Hematopoietic multipotent progenitor cell treated with erythropoietin and hydrocortisone succinate and interleukin-3 and kit ligand, for 15 days (in vitro differentiated cells): ENCODE data around the gene ALDH1B1.
A peak's percentile ranks its signal among the peaks of the same experiment; 100 is the strongest.
"Not testable (repeated sequence)": the region's sequence is repeated elsewhere in the genome, so short reads cannot be mapped to it uniquely, and the experiment has no call there.

ENCODE experiments used
- DNase-seq: peaks from one replicate; pipeline ENCODE4 v3.0.0-alpha.2; 2015; ENCODE audit warnings: low spot score

ALDH1B1 gene

DNA sequence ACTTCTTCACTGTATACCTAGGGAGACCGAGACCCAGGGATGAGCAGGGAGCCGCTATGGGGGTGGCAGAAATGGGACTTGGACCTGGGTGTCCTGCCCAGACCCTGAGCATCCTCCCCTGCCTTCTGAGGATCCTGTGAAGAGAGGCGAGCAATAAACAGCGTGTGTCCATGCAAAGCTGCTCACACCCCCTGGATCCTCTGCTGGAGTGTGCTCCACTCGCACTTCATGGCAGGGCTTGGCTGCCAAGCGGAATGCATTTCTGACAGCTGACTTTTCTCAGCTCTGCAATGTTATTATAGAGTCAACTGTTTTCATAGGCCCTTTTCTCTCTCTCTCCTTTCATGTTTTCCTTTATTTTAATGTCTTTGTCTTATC, 31.0 kb upstream of the ALDH1B1 start:
- DNase-seq = no peak

DNA sequence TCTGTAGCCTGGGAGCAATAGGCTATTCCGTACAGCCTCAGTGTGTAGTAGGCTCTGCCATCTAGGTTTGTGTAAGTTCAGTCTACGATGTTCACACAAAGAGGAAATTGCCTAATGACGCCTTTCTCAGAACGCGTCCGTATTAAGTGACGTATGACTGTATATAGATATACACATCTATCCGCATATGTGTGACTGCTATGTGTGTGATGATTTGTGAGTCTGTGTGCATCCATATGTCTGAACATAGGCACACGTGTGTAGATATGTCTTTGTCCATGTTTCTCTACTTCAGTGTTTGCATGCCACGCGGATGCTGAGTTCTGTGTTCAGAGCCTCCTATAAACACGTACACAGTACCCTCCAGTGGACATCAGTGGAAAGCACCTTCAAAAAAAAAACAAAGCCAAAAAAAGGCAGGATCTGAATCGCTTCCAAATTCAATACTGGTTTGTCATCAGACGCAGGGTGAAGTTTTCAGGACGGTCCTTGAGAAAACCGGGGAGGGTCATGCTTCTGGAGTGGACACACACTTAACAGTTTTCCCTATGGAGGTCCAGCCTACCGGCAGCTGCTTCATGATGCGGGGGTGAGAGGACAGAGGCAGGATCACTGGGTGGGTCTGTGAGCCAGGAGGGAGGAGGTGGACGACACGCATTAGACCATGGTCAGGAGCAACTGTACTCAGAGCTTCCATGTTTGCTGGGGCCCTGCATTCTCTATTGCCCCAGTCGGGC, 29.5 kb upstream of the ALDH1B1 start:
- peak; percentile 7 for DNase-seq

DNA sequence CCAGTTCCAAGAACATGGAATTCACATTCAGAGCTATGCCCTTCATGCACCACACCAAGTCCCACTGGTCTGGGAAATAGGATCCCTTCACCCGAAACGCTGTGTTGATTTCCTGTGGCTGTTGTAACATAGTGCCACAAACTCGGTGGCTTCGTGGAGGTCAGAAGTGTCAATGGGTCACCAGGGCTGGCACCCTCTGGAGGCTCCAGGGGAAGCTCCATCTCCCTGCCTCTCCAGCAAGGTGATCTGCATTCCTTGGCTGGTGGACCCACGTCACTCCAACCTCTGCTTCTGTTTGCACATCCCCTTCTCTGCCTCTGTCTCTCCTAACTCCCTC, 28.9 kb upstream of the ALDH1B1 start:
- DNase-seq = no peak

DNA sequence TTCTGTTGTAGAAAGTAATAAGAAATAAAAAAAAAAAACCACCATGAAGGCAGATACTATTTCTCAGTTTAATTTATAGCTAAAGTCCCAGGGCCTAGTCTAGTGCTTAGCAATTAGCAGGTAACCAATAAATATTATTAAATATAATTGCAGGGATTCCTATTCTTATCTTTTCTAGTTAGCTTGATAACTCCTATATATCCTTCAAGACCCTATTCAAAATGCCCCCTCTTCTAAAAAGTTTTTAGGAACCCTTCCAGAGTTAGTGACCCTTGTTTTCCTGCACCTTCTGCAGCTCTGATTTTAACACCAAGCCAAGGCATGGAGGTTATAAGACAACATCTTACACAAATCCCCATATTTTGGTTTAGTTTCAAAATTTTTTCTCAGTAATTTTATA, 24.6 kb upstream of the ALDH1B1 start:
- no peak for DNase-seq

DNA sequence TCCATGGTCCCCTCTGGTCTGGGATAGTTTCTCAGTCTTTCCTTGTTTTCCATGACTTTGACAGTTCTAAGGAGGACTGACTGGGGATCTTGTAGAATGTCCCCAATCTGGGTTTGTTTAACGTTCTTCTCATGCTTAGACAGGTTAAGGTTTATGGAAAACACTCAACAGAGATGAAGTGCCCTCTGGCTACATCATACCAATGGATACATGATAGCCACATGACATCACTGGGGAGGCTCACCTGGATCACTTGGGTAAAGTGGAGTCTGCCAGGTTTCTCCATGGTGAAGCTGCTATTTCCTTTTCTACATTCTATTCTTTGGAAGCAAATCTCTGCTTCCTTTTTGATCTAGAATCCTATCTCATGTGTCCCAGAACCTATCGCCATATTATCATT, 23.8 kb upstream of the ALDH1B1 start:
- DNase-seq = no peak

DNA sequence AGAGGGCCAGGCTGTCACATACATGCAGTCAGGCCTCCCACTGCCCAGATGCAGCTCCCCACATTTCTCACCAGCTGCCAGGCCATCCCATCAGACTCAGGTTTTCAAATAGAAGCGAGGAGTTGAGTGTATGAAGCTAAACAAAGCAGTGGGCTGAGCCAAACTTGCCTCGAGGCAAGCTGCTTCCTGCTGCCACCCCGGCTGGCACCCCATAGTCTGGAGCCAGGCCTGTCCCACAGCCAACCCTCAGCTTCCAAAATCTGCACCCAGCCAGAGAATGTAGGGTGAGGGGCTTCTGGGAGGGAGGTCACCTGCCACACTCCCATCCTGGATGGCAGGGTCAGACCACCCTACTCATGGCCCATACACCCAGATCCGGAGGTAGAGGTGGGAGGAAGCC, 22.3 kb upstream of the ALDH1B1 start:
- DNase-seq = no peak

DNA sequence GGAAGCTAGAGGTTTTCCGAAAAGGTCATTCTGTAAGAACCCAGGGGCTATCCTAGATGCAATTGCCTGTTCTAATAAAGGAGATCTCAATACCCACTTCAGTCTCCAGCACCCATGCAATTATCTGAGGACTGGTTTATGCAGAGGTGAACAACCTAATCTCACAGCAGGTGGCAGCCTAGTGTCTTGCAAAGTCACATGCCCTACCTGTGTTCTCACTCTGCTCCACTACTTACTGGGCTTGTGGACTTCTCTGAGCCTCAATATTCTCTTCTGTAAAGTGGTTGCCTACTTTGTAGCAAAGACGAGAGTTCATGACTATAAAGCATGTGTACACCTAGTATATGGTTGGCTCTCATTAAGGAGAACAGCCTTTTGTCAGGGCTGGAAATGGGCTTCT, 21.0 kb upstream of the ALDH1B1 start:
- no peak for DNase-seq

DNA sequence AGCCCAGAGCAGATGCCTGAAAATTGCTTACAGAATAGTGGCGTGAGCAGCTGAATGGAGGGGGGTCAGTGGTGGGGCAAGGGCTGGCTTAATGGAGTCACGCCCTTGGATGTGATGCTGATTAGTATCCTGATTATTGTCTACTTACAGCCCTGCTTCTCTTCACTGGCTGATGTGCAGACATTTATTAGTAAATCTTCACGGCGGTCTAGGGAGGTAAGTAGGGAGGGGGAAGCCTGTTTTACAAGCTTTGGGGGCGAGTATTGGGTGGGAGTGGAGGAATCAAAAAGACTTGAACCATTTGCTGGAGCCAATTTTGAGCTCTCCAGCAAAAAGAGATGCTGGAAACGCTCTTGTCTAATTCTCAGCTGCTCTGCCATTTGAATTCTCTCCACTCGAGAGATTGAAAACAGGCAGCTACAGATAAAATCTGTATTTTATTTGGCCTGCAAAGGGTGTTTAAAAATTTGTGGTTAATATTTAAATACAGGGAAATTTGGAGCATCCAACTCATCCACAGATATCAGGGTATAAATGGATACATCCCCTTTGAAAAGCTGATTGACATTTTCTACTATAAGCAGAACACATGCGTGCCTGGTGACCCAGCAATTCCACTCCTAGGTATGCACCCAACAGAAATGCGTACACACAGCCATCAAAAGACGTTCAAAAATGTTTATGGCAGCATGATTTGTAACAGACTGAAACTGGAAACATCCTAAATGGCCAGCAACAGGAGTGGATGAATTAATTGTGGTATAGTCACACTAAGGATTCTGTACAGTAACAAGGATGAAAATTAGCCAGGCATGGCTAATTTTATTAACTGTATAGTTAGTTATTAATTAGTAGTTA, 19.5 kb upstream of the ALDH1B1 start:
- DNase-seq = no peak

DNA sequence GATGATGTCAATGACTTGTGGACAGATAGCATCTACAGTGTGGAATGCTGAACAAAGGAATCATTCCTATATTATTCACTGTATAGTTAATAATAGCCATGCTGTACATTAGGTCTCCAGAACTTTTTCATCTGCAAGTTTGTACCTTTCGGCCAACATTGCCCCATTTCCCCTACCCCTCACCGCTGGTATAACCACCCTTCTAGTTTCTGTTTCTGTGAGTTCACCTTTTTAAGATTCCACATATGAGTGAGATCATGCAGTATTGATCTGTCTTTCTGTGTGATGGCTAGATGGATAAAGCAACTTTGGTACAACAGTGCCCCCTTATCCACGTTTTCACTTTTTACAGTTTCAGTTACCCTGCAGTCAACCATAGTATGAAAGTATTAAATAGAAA, 18.8 kb upstream of the ALDH1B1 start:
- no peak for DNase-seq

DNA sequence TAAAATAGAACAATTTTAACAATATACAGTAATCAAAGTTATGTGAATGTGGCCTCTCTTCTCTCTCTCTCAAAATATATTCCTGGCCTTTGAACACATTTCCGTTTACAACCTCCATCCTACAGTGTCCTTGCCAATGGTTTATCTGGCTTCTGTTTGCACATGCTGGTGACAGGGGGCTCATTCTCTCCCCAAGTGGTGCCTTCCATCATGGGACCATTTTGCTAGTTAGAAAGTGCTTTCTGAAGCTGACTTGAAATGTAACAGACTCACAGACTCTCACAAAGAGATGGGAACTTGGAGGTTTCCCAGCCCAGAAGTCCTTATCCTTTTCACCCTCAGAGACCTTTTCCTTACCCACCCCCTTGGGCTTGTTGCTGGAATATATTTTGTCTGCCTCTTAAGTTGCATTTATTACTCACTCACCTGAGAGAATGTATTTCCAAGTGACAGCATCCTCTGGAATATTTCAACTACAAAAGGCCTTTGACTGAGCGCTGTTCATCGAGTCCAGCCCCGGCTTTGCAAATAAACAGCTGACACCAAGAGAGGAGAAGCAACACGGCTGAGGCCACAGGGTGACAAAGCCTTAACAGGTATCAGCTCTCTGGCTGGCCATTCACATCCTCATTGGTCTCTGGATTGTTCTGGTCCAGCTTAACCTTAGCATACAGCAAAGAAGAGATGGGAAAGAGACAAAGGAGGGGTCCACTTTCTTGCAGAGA, 17.5 kb upstream of the ALDH1B1 start:
- DNase-seq = no peak

DNA sequence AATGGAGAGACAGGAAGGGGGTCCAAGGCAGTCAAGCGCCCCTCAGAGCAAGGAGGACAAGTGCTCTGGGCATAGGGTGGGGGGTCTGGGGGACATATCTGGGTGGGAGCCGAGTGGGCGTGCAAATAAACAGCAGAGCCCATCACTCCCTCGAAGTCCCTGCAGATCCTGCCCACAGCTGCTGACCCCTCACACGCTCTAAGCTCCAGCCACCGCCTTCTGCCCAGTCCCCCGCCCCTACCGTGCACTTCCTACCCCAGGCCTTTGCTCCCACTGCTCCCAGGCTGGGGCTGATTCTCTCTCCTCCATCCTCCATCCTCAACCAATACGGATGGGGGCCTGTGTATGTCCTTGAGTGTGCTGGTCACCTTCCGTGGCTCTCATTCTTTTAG, 16.9 kb upstream of the ALDH1B1 start:
- no peak for DNase-seq

DNA sequence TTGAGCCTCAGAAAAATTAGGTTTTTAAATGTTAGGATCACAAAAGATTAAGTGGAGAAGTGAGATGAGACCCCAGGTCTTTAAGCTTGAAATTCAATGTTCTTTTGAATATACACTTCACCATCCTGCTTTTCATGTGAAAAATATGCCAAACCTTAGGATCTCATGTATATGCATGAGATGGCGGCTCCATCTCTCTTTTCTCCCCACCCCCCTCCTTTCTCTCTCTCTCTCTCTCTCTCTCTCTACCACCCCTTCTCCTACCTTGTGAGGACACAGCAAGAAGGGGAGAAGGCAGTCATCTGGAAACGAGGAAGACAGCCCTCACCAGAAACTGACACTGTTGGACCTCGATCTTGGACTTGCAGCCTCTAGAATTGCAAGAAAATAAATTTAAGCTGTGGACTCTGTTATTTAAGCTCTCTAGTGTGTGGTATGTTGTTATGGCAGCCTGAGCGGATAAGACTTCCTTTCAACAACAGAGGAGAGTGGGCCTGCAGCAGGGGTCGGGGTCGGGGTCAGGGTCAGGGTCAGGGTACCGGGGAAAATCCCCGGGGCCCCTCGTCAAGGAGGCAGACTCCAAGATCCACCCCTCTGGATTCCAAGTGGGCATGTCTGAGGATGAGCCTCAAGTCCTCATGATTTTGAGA, 16.4 kb upstream of the ALDH1B1 start:
- no peak for DNase-seq

DNA sequence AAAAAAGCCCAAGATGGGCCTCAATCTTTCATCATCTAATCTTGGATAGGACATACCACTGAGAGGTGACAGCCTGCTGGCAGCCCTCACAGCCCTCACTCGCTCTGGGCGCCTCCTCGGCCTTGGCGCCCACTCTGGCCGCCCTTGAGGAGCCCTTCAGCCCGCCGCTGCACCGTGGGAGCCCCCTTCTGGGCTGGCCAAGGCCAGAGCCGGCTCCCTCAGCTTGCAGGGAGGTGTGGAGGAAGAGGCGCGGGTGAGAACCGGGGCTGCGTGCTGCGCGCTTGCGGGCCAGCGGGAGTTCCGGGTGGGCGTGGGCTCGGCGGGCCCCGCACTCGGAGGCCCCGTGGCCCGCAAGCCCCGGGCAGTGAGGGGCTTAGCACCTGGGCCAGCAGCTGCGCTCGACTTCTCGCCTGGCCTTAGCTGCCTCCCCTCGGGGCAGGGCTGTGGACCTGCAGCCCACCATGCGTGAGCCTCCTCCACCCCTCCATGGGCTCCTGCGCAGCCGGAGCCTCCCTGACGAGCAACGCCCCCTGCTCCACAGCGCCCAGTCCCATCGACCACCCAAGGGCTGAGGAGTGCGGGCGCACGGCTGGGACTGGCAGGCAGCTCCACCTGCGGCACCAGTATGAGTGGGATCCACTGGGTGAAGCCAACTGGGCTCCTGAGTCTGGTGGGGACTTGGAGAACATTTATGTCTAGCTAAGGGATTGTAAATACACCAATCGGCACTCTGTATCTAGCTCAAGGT, 15.0 kb upstream of the ALDH1B1 start:
- not testable (repeated sequence) for DNase-seq

DNA sequence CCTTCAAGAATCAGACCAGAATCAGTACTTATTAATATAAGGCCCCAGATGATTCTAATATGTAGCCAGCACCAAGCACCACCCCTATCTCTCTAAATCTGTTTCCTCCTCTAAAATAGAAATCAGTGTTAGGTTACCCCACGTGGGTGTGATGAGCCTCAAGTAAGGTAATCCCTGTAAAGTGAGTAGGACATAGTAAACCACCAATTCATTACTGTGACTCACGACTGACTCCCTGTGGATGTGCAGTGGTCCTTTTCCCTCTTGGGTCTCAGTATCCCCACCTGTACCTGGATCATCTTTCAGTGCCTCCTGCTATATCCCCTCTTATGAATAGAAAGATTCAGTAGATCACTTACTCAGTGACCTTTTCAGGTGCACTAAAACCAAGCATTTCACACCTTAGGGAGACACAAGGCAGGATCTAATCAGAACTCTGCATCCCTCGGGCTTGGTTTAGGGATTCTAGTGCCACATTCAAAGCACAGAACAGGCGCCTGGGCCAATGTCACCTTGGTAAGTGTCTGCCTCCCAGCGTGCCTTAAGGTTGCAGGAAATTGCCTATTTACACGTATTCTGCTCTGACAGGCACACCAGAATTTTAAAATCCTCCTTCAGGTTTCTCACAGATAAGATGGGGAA, 12.2 kb upstream of the ALDH1B1 start:
- no peak for DNase-seq

DNA sequence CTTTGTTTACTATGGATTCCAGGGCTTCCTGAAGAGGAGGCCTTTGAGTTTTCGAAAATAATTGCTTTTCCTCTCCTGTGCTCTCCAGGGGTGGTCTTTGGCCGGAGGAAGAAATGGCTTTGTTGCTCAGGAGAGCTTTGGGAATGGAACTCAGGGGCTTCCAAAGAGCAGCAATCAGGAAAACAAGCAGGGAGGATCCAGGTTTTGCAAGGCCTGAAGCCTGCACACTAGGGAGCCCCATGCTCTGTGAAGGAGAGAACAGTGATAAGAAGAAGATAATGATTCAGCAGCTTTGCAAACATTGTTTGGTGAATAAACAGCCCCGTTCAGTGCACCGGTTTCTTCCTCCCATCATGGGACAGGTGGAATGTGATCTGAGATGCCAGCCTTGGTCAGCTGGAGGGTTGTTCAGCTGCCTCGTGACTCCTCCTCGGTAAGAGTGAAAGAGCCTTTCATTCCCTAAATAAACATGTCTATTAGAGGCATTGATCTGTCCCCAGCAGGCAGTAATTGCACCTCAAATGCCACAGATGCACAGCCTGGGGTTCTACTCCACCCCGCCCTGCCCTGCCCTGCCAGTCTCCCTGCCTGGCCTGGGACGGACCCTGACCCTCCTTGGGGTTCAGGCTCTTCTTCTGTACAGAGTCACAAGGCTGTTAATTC, 11.5 kb upstream of the ALDH1B1 start:
- DNase-seq = no peak

DNA sequence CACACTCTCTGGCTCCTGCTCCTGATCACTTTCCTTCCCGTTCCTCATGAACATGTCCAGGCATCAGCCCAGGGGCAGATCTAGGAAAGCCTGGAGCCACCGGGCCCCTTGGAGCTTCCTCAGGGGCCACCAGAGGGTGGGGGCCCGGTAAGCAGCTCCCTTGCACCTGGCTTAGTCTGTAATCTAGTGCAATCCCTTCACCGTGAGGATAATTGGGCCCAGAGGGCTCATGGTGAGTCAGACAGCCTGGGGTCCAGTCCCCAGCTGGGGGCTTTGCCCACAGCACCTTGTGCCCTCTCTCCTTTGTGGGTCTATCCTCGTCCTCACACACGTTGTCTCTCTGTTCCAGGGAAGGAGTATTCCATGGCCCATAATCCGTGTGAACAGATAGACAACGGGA, 10.4 kb upstream of the ALDH1B1 start:
- DNase-seq = no peak

DNA sequence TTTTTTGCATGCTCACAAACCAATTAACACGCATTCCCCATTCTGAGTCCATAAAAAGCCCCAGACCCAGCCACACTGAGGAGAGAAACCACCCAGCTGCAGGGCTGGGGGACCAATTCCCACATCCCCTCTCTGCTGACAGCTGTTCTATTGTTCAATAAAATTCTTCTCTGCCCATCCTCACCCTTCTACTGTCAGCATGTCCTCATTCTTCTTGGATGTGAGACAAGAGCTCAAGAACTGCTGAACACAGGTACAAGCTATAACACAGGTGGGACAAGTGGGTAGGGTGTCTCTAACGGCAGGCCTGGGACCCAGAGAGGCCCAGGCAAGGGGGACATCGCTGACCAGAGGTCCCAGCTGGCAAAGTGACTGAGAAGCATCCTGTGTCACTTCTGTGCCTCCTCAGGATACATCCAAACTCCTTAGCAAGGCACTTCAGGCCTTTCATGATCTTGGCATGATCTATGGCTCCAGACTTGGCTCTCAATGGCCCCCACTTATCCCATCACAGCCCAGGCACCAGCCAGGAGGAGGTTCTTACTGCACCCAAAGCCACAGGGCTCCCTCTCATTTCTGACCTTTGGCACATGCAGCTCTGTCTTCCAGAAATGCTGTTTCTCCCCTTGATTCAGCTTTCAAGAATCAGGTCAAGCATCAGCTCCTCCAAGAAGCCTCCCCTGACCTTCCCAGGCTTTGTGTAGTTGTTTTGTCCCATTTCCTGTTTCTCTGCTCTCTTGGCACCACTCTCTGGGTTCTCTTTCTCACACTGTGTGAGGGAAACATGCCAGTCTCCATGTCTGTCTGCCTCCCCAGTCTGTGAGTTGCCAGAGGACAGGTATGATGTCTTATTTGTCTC, 7.3 kb upstream of the ALDH1B1 start:
- DNase-seq = no peak

DNA sequence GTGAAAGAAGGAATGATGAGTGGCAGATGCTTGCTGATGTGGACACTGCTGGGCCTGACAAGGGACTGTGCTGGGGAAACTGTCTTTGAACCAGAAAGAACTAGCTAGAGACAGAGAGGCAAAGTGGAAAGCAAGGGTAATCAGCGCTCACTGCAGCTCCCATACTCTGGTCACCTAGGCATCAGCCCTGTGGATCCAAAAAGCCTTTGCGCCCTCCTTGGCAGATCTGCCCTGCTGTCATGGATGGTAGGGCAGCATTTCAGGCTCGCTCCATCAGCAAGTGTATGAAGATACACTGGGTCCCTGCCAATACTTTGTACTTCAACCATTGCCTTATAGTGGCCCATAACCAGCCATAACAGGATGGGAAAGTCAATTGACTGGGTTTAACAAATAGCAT, 6.6 kb upstream of the ALDH1B1 start:
- no peak for DNase-seq

DNA sequence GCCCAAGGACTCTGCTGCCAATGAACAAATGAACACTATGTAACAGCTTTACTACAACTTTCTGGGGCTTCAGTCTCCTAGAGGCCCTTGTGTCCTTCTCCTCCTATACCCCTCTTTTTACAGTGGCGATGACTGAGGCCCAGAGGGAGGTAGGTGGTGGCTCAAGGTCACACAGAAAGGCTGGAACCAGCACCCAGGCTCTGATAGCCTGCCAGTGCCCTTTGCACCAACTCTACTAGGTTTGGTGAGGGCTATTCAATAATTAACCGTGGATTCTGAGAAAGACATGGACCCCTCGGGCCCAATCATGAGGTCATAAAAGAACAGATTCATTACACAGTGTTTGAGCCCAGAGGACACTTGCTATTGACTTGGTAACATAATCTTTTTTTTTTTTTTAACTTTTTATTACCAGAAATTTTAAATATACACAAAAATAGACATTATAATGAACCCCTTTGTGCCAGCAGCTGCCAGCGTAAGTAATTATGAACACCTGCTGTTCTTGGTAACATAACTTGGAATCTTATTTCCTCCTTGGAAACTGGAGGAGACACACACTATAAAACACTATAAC, 6.1 kb upstream of the ALDH1B1 start:
- DNase-seq = no peak

DNA sequence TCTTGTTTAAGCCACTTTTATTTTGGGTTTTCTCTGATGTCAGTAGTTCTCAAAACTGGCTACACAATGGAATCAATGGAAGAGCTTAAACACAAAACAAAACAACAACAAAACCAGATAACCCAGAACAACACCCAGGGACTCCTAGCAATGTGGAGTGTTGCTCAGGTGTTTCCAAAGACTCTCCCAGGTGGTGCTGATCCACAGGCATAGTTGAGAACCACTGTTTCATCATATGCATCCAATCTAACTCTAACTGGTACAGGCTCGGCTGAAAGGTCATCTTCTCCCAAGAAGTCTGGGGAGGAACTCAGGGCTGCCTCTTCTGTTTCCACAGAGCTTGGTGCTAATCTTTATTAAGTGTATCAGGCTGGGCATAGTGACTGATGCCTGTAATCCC, 5.4 kb upstream of the ALDH1B1 start:
- DNase-seq = no peak
